HepG2 (cell line): ENCODE data around the gene EEF1AKMT3. TPM values are rescaled to one million over a fixed set of nuclear protein-coding genes. Genes with fewer than 3 reads are reported as not detected.

Source experiments
- ELF4 ChIP-seq: sonication (generic); formaldehyde crosslinking; IDR thresholded peaks from 2 replicates; pipeline ENCODE4 v1.5.0; 2020; ENCODE audit warnings: missing genetic modification reagents, mild to moderate bottlenecking, moderate library complexity, borderline replicate concordance
- GTF2F1 ChIP-seq: fragments of 150-350 bp; IDR thresholded peaks from 2 replicates; pipeline ENCODE4 v1.6.1; 2014; ENCODE audit warnings: low read length
- HNF1B ChIP-seq: sonication (generic); formaldehyde crosslinking; IDR thresholded peaks from 2 replicates; pipeline ENCODE4 v1.5.1; 2020; ENCODE audit warnings: mild to moderate bottlenecking, moderate library complexity, missing genetic modification reagents
- HOXA7 ChIP-seq: sonication (generic); formaldehyde crosslinking; IDR thresholded peaks from 2 replicates; pipeline ENCODE4 v1.8.1; 2022; ENCODE audit warnings: mild to moderate bottlenecking, missing genetic modification reagents, moderate library complexity
- KAT2B ChIP-seq: fragments of 150-350 bp; IDR thresholded peaks from 2 replicates; pipeline ENCODE4 v1.6.1; 2014; ENCODE audit warnings: low read depth, low read length, borderline replicate concordance
- MIER3 ChIP-seq: IDR thresholded peaks from 2 replicates; pipeline ENCODE4 v1.6.1; 2016; ENCODE audit warnings: missing compliant biosample characterization, borderline replicate concordance
- NR2F2 ChIP-seq: IDR thresholded peaks from 2 replicates; pipeline ENCODE4 v1.6.1; 2012; ENCODE audit warnings: low read depth, inconsistent platforms, borderline replicate concordance
- PITX1 ChIP-seq: sonication (generic); formaldehyde crosslinking; IDR thresholded peaks from 2 replicates; pipeline ENCODE4 v1.5.1; 2020; ENCODE audit warnings: mild to moderate bottlenecking, missing genetic modification reagents
- RERE ChIP-seq: IDR thresholded peaks from 2 replicates; pipeline ENCODE4 v1.6.1; 2016; ENCODE audit warnings: low read depth, missing genetic modification reagents, missing compliant biosample characterization
- SMARCC2 ChIP-seq: fragments of 450-650 bp; IDR thresholded peaks from 2 replicates; pipeline ENCODE4 v1.6.1; 2017; ENCODE audit warnings: antibody characterized with exemption, mild to moderate bottlenecking
- ZKSCAN5 ChIP-seq: sonication (generic); formaldehyde crosslinking; IDR thresholded peaks from 2 replicates; pipeline ENCODE4 v1.5.1; 2020; ENCODE audit warnings: mild to moderate bottlenecking, missing genetic modification reagents
- ZNF230 ChIP-seq: sonication (generic); formaldehyde crosslinking; IDR thresholded peaks from 2 replicates; pipeline ENCODE4 v1.4.0; 2020; ENCODE audit warnings: mild to moderate bottlenecking, missing genetic modification reagents
- ZNF333 ChIP-seq: sonication (generic); formaldehyde crosslinking; IDR thresholded peaks from 2 replicates; pipeline ENCODE4 v1.4.0; 2020; ENCODE audit warnings: mild to moderate bottlenecking, missing genetic modification reagents, borderline replicate concordance
- ZNF382 ChIP-seq: sonication (generic); formaldehyde crosslinking; IDR thresholded peaks from 2 replicates; pipeline ENCODE4 v1.5.0; 2020; ENCODE audit warnings: missing genetic modification reagents, mild to moderate bottlenecking, borderline replicate concordance
- ZNF484 ChIP-seq: sonication (generic); formaldehyde crosslinking; IDR thresholded peaks from 2 replicates; pipeline ENCODE4 v1.5.1; 2020; ENCODE audit warnings: mild to moderate bottlenecking, low read depth, missing genetic modification reagents, borderline replicate concordance
- ZNF724P ChIP-seq: sonication (generic); formaldehyde crosslinking; IDR thresholded peaks from 2 replicates; pipeline ENCODE4 v1.8.0; 2022; ENCODE audit warnings: missing genetic modification reagents, borderline replicate concordance
- ZNF746 ChIP-seq: sonication (generic); formaldehyde crosslinking; IDR thresholded peaks from 2 replicates; pipeline ENCODE4 v1.8.0; 2022; ENCODE audit warnings: mild to moderate bottlenecking, missing genetic modification reagents
- ZNF747 ChIP-seq: sonication (generic); formaldehyde crosslinking; IDR thresholded peaks from 2 replicates; pipeline ENCODE4 v1.8.1; 2023; ENCODE audit warnings: missing genetic modification reagents, mild to moderate bottlenecking, borderline replicate concordance
- ZNF761 ChIP-seq: sonication (generic); formaldehyde crosslinking; conservative IDR thresholded peaks from 2 replicates; pipeline ENCODE4 v1.4.0; 2020; ENCODE audit warnings: mild to moderate bottlenecking, missing genetic modification reagents
- ZNF790 ChIP-seq: sonication (generic); formaldehyde crosslinking; IDR thresholded peaks from 2 replicates; pipeline ENCODE4 v1.8.0; 2022; ENCODE audit warnings: missing genetic modification reagents, mild to moderate bottlenecking, borderline replicate concordance
- ZSCAN25 ChIP-seq: sonication (generic); formaldehyde crosslinking; IDR thresholded peaks from 2 replicates; pipeline ENCODE4 v1.8.0; 2022; ENCODE audit warnings: mild to moderate bottlenecking, missing genetic modification reagents
- polyA plus RNA-seq, 8 experiments: library from polyadenylated mRNA; depleted of rRNA in 3 of 8; stranded (reverse) in 7 of 8; unstranded in 1 of 8; fragments of >200 nt; fragmentation: Illumina TruSeq in 4 of 8; extraction: Trizol in 4 of 8; gene quantifications; 2 replicates each; pipeline versions ENCODE4 v1.2.1 to v1.2.3, GENCODE V29; 2011 to 2016; ENCODE audit warnings: low read depth in 4 of 8, missing spikeins in 1 of 8, mixed read lengths in 1 of 8; ENCODE audit not compliant: insufficient read depth in 1 of 8
- total RNA-seq, 5 experiments: library from RNA; depleted of rRNA; stranded (reverse); fragments of >200 nt; fragmentation: Illumina TruSeq; extraction: Trizol; gene quantifications; 2 replicates each; pipeline ENCODE4 v1.2.3, GENCODE V29; 2016; ENCODE audit warnings: low read depth in 1 of 5
- TF ChIP-seq, protein P1 (sequence below): sonication (generic); formaldehyde crosslinking; IDR thresholded peaks from 2 replicates; pipeline ENCODE4 v1.4.0; 2020; ENCODE audit warnings: mild to moderate bottlenecking, missing genetic modification reagents, borderline replicate concordance

The EEF1AKMT3 gene
- total and polyA plus RNA-seq, 2 of the 13 experiments (the other 11 are each of a cell fraction or from before 2014, with no cell fraction given), result 4.7 to 11.4 TPM

DNA sequence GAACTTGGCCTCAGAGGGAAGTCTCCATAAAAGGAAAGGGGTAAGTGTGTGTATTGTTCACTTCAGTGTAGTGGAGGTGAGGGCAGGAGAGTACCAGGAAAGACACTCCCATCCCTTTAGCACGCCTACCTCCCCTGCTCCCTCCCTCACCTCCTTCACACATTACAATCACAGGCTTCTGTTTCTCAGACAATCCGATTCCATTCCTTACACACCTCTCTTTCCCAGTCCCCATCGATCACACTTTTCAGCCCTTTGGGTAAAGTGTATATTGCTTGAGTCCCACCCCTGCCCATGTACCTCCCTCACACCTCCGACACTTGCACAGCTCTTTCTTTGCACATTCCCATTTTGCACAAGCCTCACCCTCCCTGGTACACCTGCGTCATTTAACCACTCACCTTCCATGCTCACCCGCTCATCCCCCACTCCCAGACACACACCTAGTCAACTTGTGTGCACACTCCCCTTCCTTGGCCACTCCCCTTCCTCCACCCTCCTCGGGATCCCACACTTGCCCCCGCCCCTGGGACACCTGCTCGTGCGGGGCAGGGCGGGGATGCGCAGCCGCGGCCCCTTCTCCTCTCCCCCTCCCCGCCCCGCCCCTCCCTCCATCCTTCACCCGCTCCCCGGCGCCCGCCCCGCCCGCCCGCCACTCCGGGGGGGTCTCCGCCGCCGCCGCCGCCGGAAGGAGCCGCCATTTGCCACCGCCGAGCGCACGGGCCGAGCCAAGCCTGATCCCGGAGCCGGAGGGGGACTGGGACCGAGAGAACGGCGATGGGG lies 17.8 kb upstream of the EEF1AKMT3 start, which contains the start of gene MARCHF9 (continued):
- no peak for TF ChIP-seq RERE (CRISPR knock-in tag)
- TF ChIP-seq ZNF790 (CRISPR knock-in tag), result no peak
- no peak for TF ChIP-seq KAT2B
- no peak for TF ChIP-seq ZNF382 (CRISPR knock-in tag)
- no peak for TF ChIP-seq ZNF761 (CRISPR knock-in tag)
- no peak for TF ChIP-seq ZNF724P (CRISPR knock-in tag)
- no peak for TF ChIP-seq ZNF230 (CRISPR knock-in tag)
- TF ChIP-seq HOXA7 (CRISPR knock-in tag), result no peak
- TF ChIP-seq SMARCC2, result no peak
- TF ChIP-seq ZNF747 (CRISPR knock-in tag), result no peak
- peak; percentile 93; the same call in 1 of the 2 replicates for TF ChIP-seq ZSCAN25 (CRISPR knock-in tag)
- no peak for TF ChIP-seq ZNF484 (CRISPR knock-in tag)
- TF ChIP-seq ZKSCAN5 (CRISPR knock-in tag), result 0 out of 2 replicates have a peak, but pooled peaks have one; percentile 68
- TF ChIP-seq GTF2F1, result no peak
- no peak for TF ChIP-seq MIER3 (CRISPR knock-in tag)
- TF ChIP-seq ZNF333 (CRISPR knock-in tag), result no peak
- TF ChIP-seq ZNF746, result no peak
- no peak for TF ChIP-seq ELF4 (CRISPR knock-in tag)
- no peak for TF ChIP-seq HNF1B
- TF ChIP-seq, protein P1, sequence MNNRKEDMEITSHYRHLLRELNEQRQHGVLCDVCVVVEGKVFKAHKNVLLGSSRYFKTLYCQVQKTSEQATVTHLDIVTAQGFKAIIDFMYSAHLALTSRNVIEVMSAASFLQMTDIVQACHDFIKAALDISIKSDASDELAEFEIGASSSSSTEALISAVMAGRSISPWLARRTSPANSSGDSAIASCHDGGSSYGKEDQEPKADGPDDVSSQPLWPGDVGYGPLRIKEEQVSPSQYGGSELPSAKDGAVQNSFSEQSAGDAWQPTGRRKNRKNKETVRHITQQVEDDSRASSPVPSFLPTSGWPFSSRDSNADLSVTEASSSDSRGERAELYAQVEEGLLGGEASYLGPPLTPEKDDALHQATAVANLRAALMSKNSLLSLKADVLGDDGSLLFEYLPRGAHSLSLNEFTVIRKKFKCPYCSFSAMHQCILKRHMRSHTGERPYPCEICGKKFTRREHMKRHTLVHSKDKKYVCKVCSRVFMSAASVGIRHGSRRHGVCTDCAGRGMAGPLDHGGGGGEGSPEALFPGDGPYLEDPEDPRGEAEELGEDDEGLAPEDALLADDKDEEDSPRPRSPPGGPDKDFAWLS (CRISPR knock-in tag), result no peak
- no peak for TF ChIP-seq NR2F2
- no peak for TF ChIP-seq PITX1
